Activated B cell treated with CpG ODN at 0.5 μM for 24 hours (primary cell): ENCODE measurements around the gene S100A4. TPM values are rescaled to one million over a fixed set of nuclear protein-coding genes. Genes with fewer than 3 reads are reported as not detected.

Experiments
- ATAC-seq: fragments of 200-7000 bp; cut with Tn5 transposase; one replicate; pipeline ENCODE4 v1.10.0; 2021; ENCODE audit warnings: low read depth, mild to moderate bottlenecking, moderate library complexity
- CTCF ChIA-PET: fragments of 350-600 bp; sonication (Branson Sonifier 250); formaldehyde crosslinking; loops from one replicate; lab custom pipeline; 2021; ENCODE audit warnings: antibody characterized with exemption; lab: Charles Lee
- POLR2A ChIA-PET: fragments of 350-600 bp; sonication (Branson Sonifier 250); formaldehyde crosslinking; loops from one replicate; lab custom pipeline; 2021; ENCODE audit warnings: antibody characterized with exemption; lab: Charles Lee
- DNase-seq: peaks from one replicate; pipeline ENCODE4 v3.0.0; 2022
- H3K27ac Mint-ChIP-seq: one replicate; pipeline ENCODE4 v1.8.0; 2020; ENCODE audit warnings: mixed read lengths
- H3K27me3 Mint-ChIP-seq: one replicate; pipeline ENCODE4 v1.8.0; 2021; ENCODE audit warnings: mixed read lengths
- H3K36me3 Mint-ChIP-seq: one replicate; pipeline ENCODE4 v1.8.0; 2021; ENCODE audit warnings: low read depth, mixed read lengths
- H3K4me1 Mint-ChIP-seq: one replicate; pipeline ENCODE4 v1.8.0; 2021; ENCODE audit warnings: mixed read lengths
- H3K4me3 Mint-ChIP-seq: one replicate; pipeline ENCODE4 v1.8.0; 2020; ENCODE audit warnings: mild to moderate bottlenecking, mixed read lengths
- H3K9me3 Mint-ChIP-seq: one replicate; pipeline ENCODE4 v1.8.0; 2020; ENCODE audit warnings: mixed read lengths
- CTCF ChIP-seq: fragments of 200-600 bp; IDR thresholded peaks from one replicate; pipeline ENCODE4 v1.8.0; 2022; ENCODE audit warnings: antibody characterized with exemption, mild to moderate bottlenecking
- intact Hi-C: fragments of 100-400 bp; cut with micrococcal nuclease; formaldehyde crosslinking; loops from one replicate; pipeline ENCODE4 v1.15.1; 2024
- total RNA-seq: library from RNA; stranded (reverse); gene quantifications from 2 replicates; pipeline ENCODE4 v1.2.3, GENCODE V29; 2022

S100A4 gene
- total RNA-seq, 1 donor from 2014 or later, result 315 TPM

- CTCF ChIA-PET, result interaction anchor here (1.6 kb wide), 1 partner anchor 27 kb away, joined by 6 read pairs; no protein-coding TSS in a partner anchor
- Mint-ChIP-seq H3K27me3 (no peaks in the 10 kb centered on the region), H3K4me3 (peak within 1 kb of the TSS; percentile 25), H3K9me3 (no peaks in the 10 kb centered on the region), H3K4me1 (peaks cover 64% of the 10 kb centered on the region), H3K36me3 (peaks cover 24% of the 10 kb centered on the region), H3K27ac (peak within 1 kb of the TSS; percentile 81)
- intact Hi-C loops, result no loop called here
- TF ChIP-seq CTCF, result no peak
- no peak for DNase-seq
- POLR2A ChIA-PET, result interaction anchor here (0.6 to 2.9 kb wide), 9 partner anchors 8 to 202 kb away, joined by 3 to 23 read pairs (median 4); partner anchors contain the start of genes CHTOP and S100A2
- ATAC-seq, result peak; percentile 15
Observed at GRCh38 chr1:153540394-153541361, 4.9 kb downstream of the S100A4 start, which contains the start of gene S100A5. TSS of gene S100A5 (minus strand) at chr1:153540934. CDS start at chr1:153540191, 743 bp downstream.

- ChIA-PET CTCF (interaction anchor here (0.7 kb wide), 1 partner anchor 33 kb away, joined by 3 read pairs; no protein-coding TSS in a partner anchor), POLR2A (interaction anchor here (0.9 to 2.9 kb wide), 7 partner anchors 11 to 121 kb away, joined by 3 to 23 read pairs (median 4); partner anchors contain the start of genes CHTOP and S100A2)
- TF ChIP-seq CTCF, result no peak
- peaks cover 18% of the 10 kb centered on the region for H3K36me3 Mint-ChIP-seq
- no peak overlapping the region for H3K4me3 Mint-ChIP-seq
- H3K4me1 Mint-ChIP-seq, result peaks cover 62% of the 10 kb centered on the region
- ATAC-seq (no peak), DNase-seq (no peak)
- peak overlapping the region; percentile 81 for H3K27ac Mint-ChIP-seq
- intact Hi-C loops, result no loop called here
- no peaks in the 10 kb centered on the region for H3K9me3 Mint-ChIP-seq
- no peaks in the 10 kb centered on the region for H3K27me3 Mint-ChIP-seq
Observed at GRCh38 chr1:153539395-153540093, 6.1 kb downstream of the S100A4 start.

GRCh38 chr1:153538315-153538821 is 7.2 kb downstream of the S100A4 start:
- Mint-ChIP-seq H3K4me3 (no peak overlapping the region), H3K4me1 (peaks cover 65% of the 10 kb centered on the region), H3K27me3 (no peaks in the 10 kb centered on the region), H3K9me3 (no peaks in the 10 kb centered on the region), H3K27ac (no peak overlapping the region), H3K36me3 (peaks cover 13% of the 10 kb centered on the region)
- DNase-seq, result no peak
- intact Hi-C loops, result no loop called here
- ChIA-PET POLR2A (interaction anchor here (0.9 to 7.9 kb wide), 5 partner anchors 12 to 96 kb away, joined by 3 to 115 read pairs (median 4); partner anchors contain the start of genes CHTOP and S100A2), CTCF (interaction anchor here (1.2 kb wide), 1 partner anchor 30 kb away, joined by 3 read pairs; no protein-coding TSS in a partner anchor)
- no peak for ATAC-seq
- TF ChIP-seq CTCF, result no peak

GRCh38 chr1:153537376-153537730 is 8.3 kb downstream of the S100A4 start:
- Mint-ChIP-seq H3K27me3 (no peaks in the 10 kb centered on the region), H3K4me3 (peak overlapping the region; percentile 28), H3K4me1 (peaks cover 69% of the 10 kb centered on the region), H3K36me3 (peaks cover 10% of the 10 kb centered on the region), H3K27ac (peak overlapping the region; percentile 96), H3K9me3 (no peaks in the 10 kb centered on the region)
- no peak for ATAC-seq
- POLR2A ChIA-PET, result interaction anchor here (0.7 to 7.9 kb wide), 4 partner anchors 8 to 97 kb away, joined by 3 to 115 read pairs (median 64); partner anchors contain the start of genes CHTOP, S100A2, S100A3 and S100A4
- CTCF ChIA-PET, result interaction anchor here (6.4 kb wide), 1 partner anchor 33 kb away, joined by 119 read pairs; no protein-coding TSS in a partner anchor
- DNase-seq, result no peak
- intact Hi-C loops, result no loop called here
- no peak for TF ChIP-seq CTCF
